Astrocyte (in vitro differentiated cells and primary cell): ENCODE results near the gene MX2. TPM values are rescaled to one million over a fixed set of nuclear protein-coding genes. Genes with fewer than 3 reads are reported as not detected.

Source experiments
- DNase-seq: peaks from one replicate; pipeline ENCODE4 v3.0.0-alpha.2; 2010; ENCODE audit warnings: low read depth
- FAIRE-seq: peaks from 2 replicates; lab custom pipeline; 2011; peaks lifted over from hg19 to GRCh38; lab: Jason Lieb, UNC
- H2AFZ ChIP-seq: 2 replicates; pipeline ENCODE4 v1.6.0; 2012; ENCODE audit warnings: low read depth, low read length, inconsistent platforms
- H3K27ac ChIP-seq: 2 replicates; pipeline ENCODE4 v1.5.1; 2011; ENCODE audit warnings: low read depth, low read length, inconsistent platforms
- H3K27me3 ChIP-seq: 2 replicates; pipeline ENCODE4 v1.6.0; 2011; ENCODE audit warnings: low read length, inconsistent platforms; ENCODE audit not compliant: insufficient read depth
- H3K36me3 ChIP-seq: 2 replicates; pipeline ENCODE4 v1.5.1; 2011; ENCODE audit warnings: low read length, inconsistent platforms; ENCODE audit not compliant: insufficient read depth
- H3K4me1 ChIP-seq: 2 replicates; pipeline ENCODE4 v1.5.1; 2011; ENCODE audit warnings: low read length, inconsistent platforms; ENCODE audit not compliant: insufficient read depth
- H3K4me2 ChIP-seq: 2 replicates; pipeline ENCODE4 v1.6.0; 2012; ENCODE audit warnings: low read length, inconsistent platforms
- H3K4me3 ChIP-seq: 2 replicates; pipeline ENCODE4 v1.5.1; 2011; ENCODE audit warnings: low read depth, mild to moderate bottlenecking, low read length, inconsistent platforms; ENCODE audit not compliant: insufficient read depth
- H3K79me2 ChIP-seq: 2 replicates; pipeline ENCODE4 v1.6.0; 2012; ENCODE audit warnings: mild to moderate bottlenecking, low read length, inconsistent platforms; ENCODE audit not compliant: insufficient read depth
- H3K9ac ChIP-seq: 2 replicates; pipeline ENCODE4 v1.6.0; 2012; ENCODE audit warnings: mild to moderate bottlenecking, low read length, inconsistent platforms
- H3K9me3 ChIP-seq: 2 replicates; pipeline ENCODE4 v1.5.1; 2012; ENCODE audit warnings: low read depth, mild to moderate bottlenecking, low read length, inconsistent platforms; ENCODE audit not compliant: insufficient read depth
- H4K20me1 ChIP-seq: 2 replicates; pipeline ENCODE4 v1.6.0; 2012; ENCODE audit warnings: low read length, inconsistent platforms; ENCODE audit not compliant: insufficient read depth
- H3K27ac Mint-ChIP-seq: one replicate; pipeline ENCODE4 v1.8.0; 2021; ENCODE audit warnings: mild to moderate bottlenecking, mixed read lengths; ENCODE audit not compliant: unreplicated experiment
- H3K27me3 Mint-ChIP-seq: one replicate; pipeline ENCODE4 v1.8.0; 2021; ENCODE audit warnings: low read depth, mixed read lengths; ENCODE audit not compliant: unreplicated experiment
- H3K36me3 Mint-ChIP-seq: one replicate; pipeline ENCODE4 v1.8.0; 2021; ENCODE audit warnings: low read depth, mixed read lengths; ENCODE audit not compliant: unreplicated experiment
- H3K4me1 Mint-ChIP-seq: one replicate; pipeline ENCODE4 v1.8.0; 2021; ENCODE audit warnings: low read depth, mixed read lengths; ENCODE audit not compliant: unreplicated experiment
- H3K4me3 Mint-ChIP-seq: one replicate; pipeline ENCODE4 v1.8.0; 2021; ENCODE audit warnings: mild to moderate bottlenecking, moderate library complexity, mixed read lengths; ENCODE audit not compliant: unreplicated experiment
- H3K9me3 Mint-ChIP-seq: one replicate; pipeline ENCODE4 v1.8.0; 2021; ENCODE audit warnings: mild to moderate bottlenecking, mixed read lengths; ENCODE audit not compliant: unreplicated experiment
- CTCF ChIP-seq: IDR thresholded peaks from 2 replicates; pipeline ENCODE4 v1.5.1; 2011; ENCODE audit warnings: low read depth, mild to moderate bottlenecking, inconsistent platforms, low read length, moderate library complexity; ENCODE audit not compliant: insufficient read depth
- EZH2 ChIP-seq: IDR thresholded peaks from 2 replicates; pipeline ENCODE4 v1.6.1; 2012; ENCODE audit warnings: mild to moderate bottlenecking, low read length, inconsistent platforms; ENCODE audit not compliant: insufficient read depth
- total RNA-seq: library from RNA; stranded (reverse); gene quantifications from 2 replicates; pipeline ENCODE4 v1.2.1, GENCODE V29; 2021

Gene MX2
- total RNA-seq, 1 donor from 2014 or later, result 8.6 TPM

GRCh38 chr21:41379901-41380300 is 18.1 kb downstream of the MX2 start:
- H3K27me3 ChIP-seq, result no peaks in the 10 kb centered on the region
- Mint-ChIP-seq H3K27me3 (peaks cover 18% of the 10 kb centered on the region), H3K4me3 (no peak overlapping the region), H3K36me3 (peaks cover 20% of the 10 kb centered on the region), H3K9me3 (peaks cover 6% of the 10 kb centered on the region), H3K4me1 (no peaks in the 10 kb centered on the region), H3K27ac (no peak overlapping the region)
- no peaks in the 10 kb centered on the region for H3K4me1 ChIP-seq
- H3K4me3 ChIP-seq, result no peak overlapping the region
- no peaks in the 10 kb centered on the region for H3K9me3 ChIP-seq
- no peak overlapping the region for H2AFZ ChIP-seq
- no peak overlapping the region for H3K9ac ChIP-seq
- H3K79me2 ChIP-seq, result no peaks in the 10 kb centered on the region
- FAIRE-seq (no peak), DNase-seq (no peak)
- H3K4me2 ChIP-seq, result no peak overlapping the region
- no peak for TF ChIP-seq CTCF
- TF ChIP-seq EZH2, result no peak
- no peaks in the 10 kb centered on the region for H4K20me1 ChIP-seq
- no peak overlapping the region for H3K27ac ChIP-seq
- no peaks in the 10 kb centered on the region for H3K36me3 ChIP-seq

- DNase-seq (no peak), FAIRE-seq (no peak)
- H3K36me3 ChIP-seq, result no peaks in the 10 kb centered on the region
- no peak overlapping the region for H3K4me3 Mint-ChIP-seq
- no peak overlapping the region for H3K4me2 ChIP-seq
- H4K20me1 ChIP-seq, result no peaks in the 10 kb centered on the region
- H3K79me2 ChIP-seq, result no peaks in the 10 kb centered on the region
- no peak overlapping the region for H3K27ac Mint-ChIP-seq
- H3K27me3 Mint-ChIP-seq, result peaks cover 17% of the 10 kb centered on the region
- TF ChIP-seq CTCF, result no peak
- no peak for TF ChIP-seq EZH2
- H2AFZ ChIP-seq, result no peak overlapping the region
- peaks cover 25% of the 10 kb centered on the region for H3K36me3 Mint-ChIP-seq
- H3K9me3 ChIP-seq, result no peaks in the 10 kb centered on the region
- no peak overlapping the region for H3K27ac ChIP-seq
- H3K9ac ChIP-seq, result no peak overlapping the region
- no peaks in the 10 kb centered on the region for H3K27me3 ChIP-seq
- H3K4me1 Mint-ChIP-seq, result no peaks in the 10 kb centered on the region
- no peak overlapping the region for H3K4me3 ChIP-seq
- H3K9me3 Mint-ChIP-seq, result peaks cover 8% of the 10 kb centered on the region
- no peaks in the 10 kb centered on the region for H3K4me1 ChIP-seq
Observed at GRCh38 chr21:41381731-41382130, 19.9 kb downstream of the MX2 start.

GRCh38 chr21:41387042-41387819 is 25.4 kb downstream of the MX2 start:
- Mint-ChIP-seq H3K36me3 (peaks cover 22% of the 10 kb centered on the region), H3K27ac (no peak overlapping the region), H3K4me3 (no peak overlapping the region), H3K4me1 (no peaks in the 10 kb centered on the region), H3K27me3 (peaks cover 7% of the 10 kb centered on the region), H3K9me3 (peaks cover 8% of the 10 kb centered on the region)
- Histone ChIP-seq H3K27me3 (peaks cover 3% of the 10 kb centered on the region), H3K4me2 (no peak overlapping the region), H3K36me3 (no peaks in the 10 kb centered on the region), H2AFZ (no peak overlapping the region), H3K79me2 (no peaks in the 10 kb centered on the region), H3K4me3 (no peak overlapping the region), H3K4me1 (no peaks in the 10 kb centered on the region), H3K9me3 (peaks cover 7% of the 10 kb centered on the region), H3K27ac (no peak overlapping the region), H3K9ac (no peak overlapping the region), H4K20me1 (no peaks in the 10 kb centered on the region)
- DNase-seq (no peak), FAIRE-seq (no peak)
- no peak for TF ChIP-seq CTCF
- no peak for TF ChIP-seq EZH2
